Breast epithelium (tissue), 3 donors: ENCODE measurements around the gene CEP112.

Experiments used
- CTCF ChIP-seq, 3 donors: fragments of 450-650 bp; IDR thresholded peaks; one replicate each; pipeline ENCODE4 v1.5.1; 2016 to 2017; ENCODE audit warnings: antibody characterized with exemption in 3 of 3, mild to moderate bottlenecking in 3 of 3, moderate library complexity in 3 of 3
- POLR2A ChIP-seq: fragments of 450-650 bp; IDR thresholded peaks from one replicate; pipeline ENCODE4 v1.6.1; 2016; ENCODE audit warnings: antibody characterized with exemption, mild to moderate bottlenecking, moderate library complexity
- POLR2AphosphoS5 ChIP-seq, 3 donors: sonication (generic); formaldehyde crosslinking; IDR thresholded peaks; one replicate each; pipeline ENCODE4 v1.6.1; 2017; ENCODE audit warnings: antibody characterized with exemption in 3 of 3

DNA sequence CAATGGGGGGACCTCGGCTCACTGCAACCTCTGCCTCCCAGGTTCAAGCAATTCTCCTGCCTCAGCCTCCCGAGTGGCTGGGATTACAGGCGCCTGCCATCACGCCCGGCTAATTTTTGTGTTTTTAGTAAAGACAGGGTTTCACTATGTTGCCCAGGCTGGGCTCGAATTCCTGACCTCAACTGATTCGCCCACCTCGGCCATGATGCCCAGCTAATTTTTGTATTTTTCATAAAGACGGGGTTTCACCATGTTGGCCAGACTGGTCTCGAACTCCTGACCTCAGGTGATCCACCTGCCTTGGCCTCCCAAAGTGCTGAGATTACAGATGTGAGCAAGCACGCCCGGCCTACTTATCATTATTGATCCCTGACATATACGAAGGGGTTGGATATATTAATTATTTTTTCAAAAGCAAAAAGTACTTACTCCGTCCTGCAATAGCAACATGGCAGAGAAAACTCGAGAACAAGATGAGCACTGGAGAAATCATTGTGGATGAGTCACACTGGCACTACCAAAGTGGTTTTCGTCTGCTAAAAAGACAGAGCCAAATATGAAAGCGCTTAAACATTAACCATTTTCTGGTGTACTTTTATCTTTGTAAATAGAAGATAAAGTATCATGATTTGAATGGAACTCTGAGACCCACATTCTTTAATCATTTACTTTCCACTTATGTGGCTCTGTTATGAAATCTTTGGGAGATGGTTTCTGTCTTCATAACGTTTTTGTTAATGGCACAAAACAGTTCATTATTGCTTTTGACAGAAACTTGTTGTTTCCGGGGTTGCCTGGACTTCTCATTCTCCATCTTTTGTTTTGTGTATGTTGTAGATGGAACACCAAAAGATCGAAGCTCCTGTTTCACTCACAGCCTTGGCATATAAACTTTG lies 37.2 kb upstream of the CEP112 start, which contains the start of gene APOH:
- TF ChIP-seq POLR2AphosphoS5 (IDR thresholded peaks at IDR 0.05) (no peak), CTCF (IDR thresholded peaks at IDR 0.05) (no peak), POLR2A (no peak)
